Neural cell (in vitro differentiated cells): ENCODE measurements around the gene LHFPL6.

Source experiments
- EP300 ChIP-seq: fragments of 450-650 bp; conservative IDR thresholded peaks from 2 replicates; pipeline ENCODE4 v1.6.1; 2014; ENCODE audit warnings: antibody characterized with exemption, mild to moderate bottlenecking, moderate library complexity; ENCODE audit not compliant: poor library complexity, severe bottlenecking
- EZH2 ChIP-seq: fragments of 200-600, 300-800 bp; shearing (Covaris generic), sonication (generic); IDR thresholded peaks from 2 replicates; pipeline ENCODE4 v1.6.1; 2014; ENCODE audit warnings: antibody characterized with exemption, low read length, borderline replicate concordance, mild to moderate bottlenecking; ENCODE audit not compliant: insufficient read depth, poor library complexity, severe bottlenecking
- POLR2AphosphoS5 ChIP-seq: IDR thresholded peaks from 2 replicates; pipeline ENCODE4 v1.6.1; 2012
- RAD21 ChIP-seq: fragments of 450-650 bp; conservative IDR thresholded peaks from 2 replicates; pipeline ENCODE4 v1.6.1; 2014; ENCODE audit warnings: antibody characterized with exemption, mild to moderate bottlenecking, moderate library complexity
- SMC3 ChIP-seq: fragments of 450-650 bp; conservative IDR thresholded peaks from 2 replicates; pipeline ENCODE4 v1.6.1; 2014; ENCODE audit warnings: antibody characterized with exemption, mild to moderate bottlenecking, moderate library complexity; ENCODE audit not compliant: poor library complexity
- TF ChIP-seq, protein P1 (sequence below): fragments of 450-650 bp; IDR thresholded peaks from 2 replicates; pipeline ENCODE4 v1.5.1; 2014; ENCODE audit warnings: antibody characterized with exemption, mild to moderate bottlenecking, moderate library complexity; ENCODE audit not compliant: poor library complexity, severe bottlenecking
- TF ChIP-seq, protein P2 (sequence below): IDR thresholded peaks from 2 replicates; pipeline ENCODE4 v1.6.1; 2012; ENCODE audit warnings: borderline replicate concordance

DNA sequence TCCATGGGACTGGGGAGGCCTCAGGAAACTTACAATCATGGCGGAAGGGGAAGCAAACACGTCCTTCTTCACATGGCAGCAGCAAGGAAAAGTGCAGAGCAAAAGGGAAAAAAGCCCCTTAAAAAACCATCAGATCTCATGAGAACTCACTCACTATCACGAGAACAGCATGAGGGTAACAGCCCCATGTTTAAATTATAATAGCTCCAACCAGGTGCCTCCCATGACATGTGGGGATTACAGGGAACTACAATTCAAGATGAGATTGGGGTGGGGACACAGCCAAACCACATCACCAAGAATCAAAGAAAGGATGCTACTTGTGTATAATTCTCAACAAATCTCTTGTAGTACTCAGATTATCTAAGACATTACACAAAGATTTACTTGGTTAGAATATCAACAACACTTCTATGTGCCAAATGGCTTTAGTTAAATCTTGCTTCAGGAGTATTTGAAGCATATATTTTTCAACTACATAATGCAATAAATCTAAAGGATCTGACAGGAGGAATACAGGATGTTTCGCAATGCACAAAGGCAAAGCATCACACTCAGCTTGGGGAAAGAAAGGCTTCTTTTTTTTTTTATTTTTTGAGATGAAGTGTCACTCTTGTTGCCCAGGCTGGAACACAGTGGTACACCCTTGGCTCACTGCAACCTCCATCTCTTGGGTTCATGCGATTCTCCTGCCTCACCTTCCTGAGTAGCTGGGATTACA is 180.0 kb downstream of the LHFPL6 start:
- TF ChIP-seq, protein P1, sequence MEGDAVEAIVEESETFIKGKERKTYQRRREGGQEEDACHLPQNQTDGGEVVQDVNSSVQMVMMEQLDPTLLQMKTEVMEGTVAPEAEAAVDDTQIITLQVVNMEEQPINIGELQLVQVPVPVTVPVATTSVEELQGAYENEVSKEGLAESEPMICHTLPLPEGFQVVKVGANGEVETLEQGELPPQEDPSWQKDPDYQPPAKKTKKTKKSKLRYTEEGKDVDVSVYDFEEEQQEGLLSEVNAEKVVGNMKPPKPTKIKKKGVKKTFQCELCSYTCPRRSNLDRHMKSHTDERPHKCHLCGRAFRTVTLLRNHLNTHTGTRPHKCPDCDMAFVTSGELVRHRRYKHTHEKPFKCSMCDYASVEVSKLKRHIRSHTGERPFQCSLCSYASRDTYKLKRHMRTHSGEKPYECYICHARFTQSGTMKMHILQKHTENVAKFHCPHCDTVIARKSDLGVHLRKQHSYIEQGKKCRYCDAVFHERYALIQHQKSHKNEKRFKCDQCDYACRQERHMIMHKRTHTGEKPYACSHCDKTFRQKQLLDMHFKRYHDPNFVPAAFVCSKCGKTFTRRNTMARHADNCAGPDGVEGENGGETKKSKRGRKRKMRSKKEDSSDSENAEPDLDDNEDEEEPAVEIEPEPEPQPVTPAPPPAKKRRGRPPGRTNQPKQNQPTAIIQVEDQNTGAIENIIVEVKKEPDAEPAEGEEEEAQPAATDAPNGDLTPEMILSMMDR: no peak
- no peak for TF ChIP-seq POLR2AphosphoS5
- no peak for TF ChIP-seq RAD21
- TF ChIP-seq EZH2: no peak
- TF ChIP-seq, protein P2, sequence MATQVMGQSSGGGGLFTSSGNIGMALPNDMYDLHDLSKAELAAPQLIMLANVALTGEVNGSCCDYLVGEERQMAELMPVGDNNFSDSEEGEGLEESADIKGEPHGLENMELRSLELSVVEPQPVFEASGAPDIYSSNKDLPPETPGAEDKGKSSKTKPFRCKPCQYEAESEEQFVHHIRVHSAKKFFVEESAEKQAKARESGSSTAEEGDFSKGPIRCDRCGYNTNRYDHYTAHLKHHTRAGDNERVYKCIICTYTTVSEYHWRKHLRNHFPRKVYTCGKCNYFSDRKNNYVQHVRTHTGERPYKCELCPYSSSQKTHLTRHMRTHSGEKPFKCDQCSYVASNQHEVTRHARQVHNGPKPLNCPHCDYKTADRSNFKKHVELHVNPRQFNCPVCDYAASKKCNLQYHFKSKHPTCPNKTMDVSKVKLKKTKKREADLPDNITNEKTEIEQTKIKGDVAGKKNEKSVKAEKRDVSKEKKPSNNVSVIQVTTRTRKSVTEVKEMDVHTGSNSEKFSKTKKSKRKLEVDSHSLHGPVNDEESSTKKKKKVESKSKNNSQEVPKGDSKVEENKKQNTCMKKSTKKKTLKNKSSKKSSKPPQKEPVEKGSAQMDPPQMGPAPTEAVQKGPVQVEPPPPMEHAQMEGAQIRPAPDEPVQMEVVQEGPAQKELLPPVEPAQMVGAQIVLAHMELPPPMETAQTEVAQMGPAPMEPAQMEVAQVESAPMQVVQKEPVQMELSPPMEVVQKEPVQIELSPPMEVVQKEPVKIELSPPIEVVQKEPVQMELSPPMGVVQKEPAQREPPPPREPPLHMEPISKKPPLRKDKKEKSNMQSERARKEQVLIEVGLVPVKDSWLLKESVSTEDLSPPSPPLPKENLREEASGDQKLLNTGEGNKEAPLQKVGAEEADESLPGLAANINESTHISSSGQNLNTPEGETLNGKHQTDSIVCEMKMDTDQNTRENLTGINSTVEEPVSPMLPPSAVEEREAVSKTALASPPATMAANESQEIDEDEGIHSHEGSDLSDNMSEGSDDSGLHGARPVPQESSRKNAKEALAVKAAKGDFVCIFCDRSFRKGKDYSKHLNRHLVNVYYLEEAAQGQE: no peak
- no peak for TF ChIP-seq SMC3
- TF ChIP-seq EP300: no peak
